HepG2 (cell line): ENCODE data around the gene NMNAT3. TPM values are rescaled to one million over a fixed set of nuclear protein-coding genes. Genes with fewer than 3 reads are reported as not detected.

ENCODE experiments used
- ATAC-seq: fragments of 200-7000 bp; cut with Tn5 transposase; 3 replicates; pipeline ENCODE4 v1.9.1; 2020; ENCODE audit warnings: mild to moderate bottlenecking, moderate library complexity
- BruUV-seq: library from RNA; stranded (reverse); fragments of 400-500 nt; replicated peaks from 2 replicates; lab custom pipeline; 2021; lab: Mats Ljungman, UMichigan
- CTCF ChIA-PET: fragments of 300-600 bp; formaldehyde crosslinking; extraction: SDS; loops from one replicate; lab custom pipeline; 2021; ENCODE audit warnings: low total read pairs, inconsistent platforms, low intra/inter-chr PET ratio; lab: Yijun Ruan, JAX
- POLR2A ChIA-PET: fragments of 350-600 bp; sonication (Branson Sonifier 250); formaldehyde crosslinking; loops from one replicate; lab custom pipeline; 2020; ENCODE audit warnings: antibody characterized with exemption, inconsistent platforms; lab: Yijun Ruan, JAX
- DNase-seq: peaks from one replicate; pipeline ENCODE4 v3.0.0-alpha.2; 2015; ENCODE audit warnings: low spot score
- FAIRE-seq: peaks from 3 replicates; lab custom pipeline; 2011; peaks lifted over from hg19 to GRCh38; lab: Jason Lieb, UNC
- H2AFZ ChIP-seq: one replicate; pipeline ENCODE4 v1.6.1; 2011; ENCODE audit warnings: low read length, inconsistent platforms
- H3K27ac ChIP-seq: fragments of 300-600 bp; 3 replicates; pipeline ENCODE4 v1.8.0; 2011; ENCODE audit warnings: mixed run types, mild to moderate bottlenecking, mixed read lengths, low read length, inconsistent platforms; ENCODE audit not compliant: insufficient read depth; ENCODE audit errors: extremely low read length
- H3K27me3 ChIP-seq, 2 experiments: fragments of 200-600 bp in 1 of 2; 2 replicates in 1 of 2; 3 replicates in 1 of 2; pipeline versions ENCODE4 v1.6.0 to v1.8.0; 2011; ENCODE audit warnings: low read length in 2 of 2, mild to moderate bottlenecking in 2 of 2, moderate library complexity in 2 of 2, inconsistent platforms in 1 of 2; ENCODE audit not compliant: insufficient read depth in 2 of 2, control insufficient read depth in 1 of 2
- H3K36me3 ChIP-seq, 2 experiments: fragments of 200-600 bp in 1 of 2; replicated peaks in 1 of 2; 2 replicates in 1 of 2; 3 replicates in 1 of 2; pipeline versions ENCODE4 v1.5.1 to v1.8.0; 2011; ENCODE audit warnings: low read length in 2 of 2, inconsistent platforms in 1 of 2; ENCODE audit not compliant: insufficient read depth in 2 of 2, control insufficient read depth in 1 of 2
- H3K4me1 ChIP-seq: 2 replicates; pipeline ENCODE4 v1.5.1; 2012; ENCODE audit warnings: low read length, inconsistent platforms; ENCODE audit not compliant: insufficient read depth
- H3K4me2 ChIP-seq: 2 replicates; pipeline ENCODE4 v1.6.0; 2011; ENCODE audit warnings: low read depth, low read length, inconsistent platforms
- H3K4me3 ChIP-seq, 3 experiments: fragments of 200-600 bp in 1 of 3; sonication (generic), shearing (Covaris generic) in 1 of 3; replicated peaks in 1 of 3; 2 replicates each; pipeline ENCODE4 v1.5.1; 2011 to 2016; ENCODE audit warnings: low read length in 3 of 3, inconsistent platforms in 2 of 3, low read depth in 2 of 3, mild to moderate bottlenecking in 2 of 3, control low read depth in 1 of 3, mixed read lengths in 1 of 3; ENCODE audit not compliant: insufficient read depth in 1 of 3
- H3K79me2 ChIP-seq: one replicate; pipeline ENCODE4 v1.6.1; 2011; ENCODE audit warnings: low read length, inconsistent platforms; ENCODE audit not compliant: insufficient read depth
- H3K9ac ChIP-seq: 2 replicates; pipeline ENCODE4 v1.6.0; 2011; ENCODE audit warnings: mild to moderate bottlenecking, low read depth, low read length, inconsistent platforms; ENCODE audit not compliant: insufficient read depth
- H3K9me3 ChIP-seq: 2 replicates; pipeline ENCODE4 v1.5.1; 2012; ENCODE audit warnings: mild to moderate bottlenecking, low read length
- H4K20me1 ChIP-seq: 2 replicates; pipeline ENCODE4 v1.6.0; 2011; ENCODE audit warnings: inconsistent platforms, mild to moderate bottlenecking, low read length, moderate library complexity; ENCODE audit not compliant: insufficient read depth
- CHD4 ChIP-seq: fragments of 200-600 bp; sonication (generic); IDR thresholded peaks from 2 replicates; pipeline ENCODE4 v1.7.0; 2017; ENCODE audit warnings: mild to moderate bottlenecking, low read length, borderline replicate concordance
- CREB3 ChIP-seq: sonication (generic); formaldehyde crosslinking; IDR thresholded peaks from 2 replicates; pipeline ENCODE4 v1.5.0; 2020; ENCODE audit warnings: missing genetic modification reagents
- HDAC2 ChIP-seq: sonication (generic); formaldehyde crosslinking; IDR thresholded peaks from 2 replicates; pipeline ENCODE4 v1.4.0; 2020; ENCODE audit warnings: missing genetic modification reagents
- KDM4B ChIP-seq: sonication (generic); formaldehyde crosslinking; IDR thresholded peaks from 2 replicates; pipeline ENCODE4 v1.4.0; 2020; ENCODE audit warnings: missing genetic modification reagents
- KDM5B ChIP-seq: sonication (generic); formaldehyde crosslinking; IDR thresholded peaks from 2 replicates; pipeline ENCODE4 v1.4.0; 2020; ENCODE audit warnings: missing genetic modification reagents, mild to moderate bottlenecking, borderline replicate concordance
- SAP130 ChIP-seq: IDR thresholded peaks from 2 replicates; pipeline ENCODE4 v1.6.1; 2016; ENCODE audit warnings: low read depth
- ZBED4 ChIP-seq: sonication (generic); formaldehyde crosslinking; IDR thresholded peaks from 2 replicates; pipeline ENCODE4 v1.4.0; 2020; ENCODE audit warnings: missing genetic modification reagents, borderline replicate concordance
- ZBTB21 ChIP-seq: sonication (generic); formaldehyde crosslinking; IDR thresholded peaks from 2 replicates; pipeline ENCODE4 v1.4.0; 2020; ENCODE audit warnings: missing genetic modification reagents
- ZBTB34 ChIP-seq: sonication (generic); formaldehyde crosslinking; IDR thresholded peaks from 2 replicates; pipeline ENCODE4 v1.8.0; 2022; ENCODE audit warnings: mild to moderate bottlenecking, missing genetic modification reagents
- ZNF547 ChIP-seq: sonication (generic); formaldehyde crosslinking; IDR thresholded peaks from 2 replicates; pipeline ENCODE4 v1.5.1; 2020; ENCODE audit warnings: mild to moderate bottlenecking, missing genetic modification reagents
- ZNF792 ChIP-seq: IDR thresholded peaks from 2 replicates; pipeline ENCODE4 v1.6.1; 2016
- WGBS: methylation state at CpG from one replicate; pipeline ENCODE4 v1.1.6; 2017; ENCODE audit warnings: low lambda C conversion rate; 5-methylcytosine and 5-hydroxymethylcytosine counted together
- in situ Hi-C: cut with HindIII; loops from 2 replicates; pipeline ENCODE4 v1.10.0; 2017; ENCODE audit warnings: low pct_unique_long_range_greater_than_20kb; ENCODE audit not compliant: extremely low pct_ligation_motif_present
- intact Hi-C: fragments of 100-400 bp; cut with micrococcal nuclease; formaldehyde crosslinking; loops from one replicate; pipeline ENCODE4 v1.10.0; 2022; ENCODE audit not compliant: unreplicated experiment
- polyA plus RNA-seq, 8 experiments: library from polyadenylated mRNA; depleted of rRNA in 3 of 8; stranded (reverse) in 7 of 8; unstranded in 1 of 8; fragments of >200 nt; fragmentation: Illumina TruSeq in 4 of 8; extraction: Trizol in 4 of 8; gene quantifications; 2 replicates each; pipeline versions ENCODE4 v1.2.1 to v1.2.3, GENCODE V29; 2011 to 2016; ENCODE audit warnings: low read depth in 4 of 8, missing spikeins in 1 of 8, mixed read lengths in 1 of 8; ENCODE audit not compliant: insufficient read depth in 1 of 8
- total RNA-seq, 5 experiments: library from RNA; depleted of rRNA; stranded (reverse); fragments of >200 nt; fragmentation: Illumina TruSeq; extraction: Trizol; gene quantifications; 2 replicates each; pipeline ENCODE4 v1.2.3, GENCODE V29; 2016; ENCODE audit warnings: low read depth in 1 of 5

NMNAT3 gene
- total and polyA plus RNA-seq, 2 of the 13 experiments (the other 11 are each of a cell fraction or from before 2014, with no cell fraction given), result 6.1 to 7.0 TPM

- no peak for FAIRE-seq
- BruUV-seq, result no TSS peak
- H3K27me3 ChIP-seq, result no peaks in the 10 kb centered on the region
- WGBS, result 85% methylated on average over 5 of the region's 5 CpGs
- TF ChIP-seq ZNF792 (no peak), ZBED4 (CRISPR knock-in tag) (no peak), CREB3 (no peak), SAP130 (no peak), ZBTB34 (CRISPR knock-in tag) (no peak), KDM5B (no peak), ZBTB21 (no peak), KDM4B (CRISPR knock-in tag) (no peak), HDAC2 (CRISPR knock-in tag) (no peak), CHD4 (no peak), ZNF547 (CRISPR knock-in tag) (no peak)
- ChIA-PET CTCF (no interaction called here), POLR2A (no interaction called here)
- H3K9ac ChIP-seq, result no peak overlapping the region
- H3K36me3 ChIP-seq, result no peaks in the 10 kb centered on the region
- no peak for ATAC-seq
- in situ Hi-C loops (no loop called here), intact Hi-C loops (no loop called here)
- H3K27ac ChIP-seq, result no peak overlapping the region
- H3K4me1 ChIP-seq, result no peaks in the 10 kb centered on the region
- no peaks in the 10 kb centered on the region for H3K79me2 ChIP-seq
- H2AFZ ChIP-seq, result no peak overlapping the region
- no peaks in the 10 kb centered on the region for H3K9me3 ChIP-seq
- no peaks in the 10 kb centered on the region for H4K20me1 ChIP-seq
- DNase-seq, result no peak
- no peak overlapping the region for H3K4me2 ChIP-seq
- H3K4me3 ChIP-seq, result no peak overlapping the region
Measured at GRCh38 chr3:139559541-139559940, 118.2 kb downstream of the NMNAT3 start.
